Smooth muscle cell of the coronary artery (primary cell): ENCODE results near the gene PLTP. TPM values are rescaled to one million over a fixed set of nuclear protein-coding genes. Genes with fewer than 3 reads are reported as not detected.

Experiments
- total RNA-seq: library from RNA; depleted of rRNA; stranded (reverse); fragments of >200 nt; gene quantifications from 2 replicates; pipeline ENCODE4 v1.2.3, GENCODE V29; 2014; ENCODE audit warnings: low replicate concordance

Gene PLTP
- 21.9 and 59.8 TPM in 2 replicates for total RNA-seq

GRCh38 chr20:45911486-45912343, at the start of gene PLTP:
TSS of gene PLTP (minus strand) at chr20:45912155. CDS start at chr20:45911452, 703 bp downstream.

GRCh38 chr20:45934586-45935415, 22.8 kb upstream of the PLTP start, which contains the start of gene PCIF1:
TSS of gene PCIF1 (plus strand) at chr20:45934683. CDS start at chr20:45939000, 4,317 bp downstream.

GRCh38 chr20:45890985-45891983, 20.7 kb downstream of the PLTP start, which contains the start of the genes CTSA and NEURL2:
TSS of gene CTSA (plus strand) at chr20:45891335. CDS start at chr20:45891569, 234 bp downstream.
TSS of gene NEURL2 (minus strand) at chr20:45891208. CDS start at chr20:45890991, 217 bp downstream.

GRCh38 chr20:45887346-45887715, 24.6 kb downstream of the PLTP start, which contains the start of gene SPATA25:
TSS of gene SPATA25 (minus strand) at chr20:45887622. CDS start at chr20:45887590, 32 bp downstream.

GRCh38 chr20:45880988-45881788, 30.8 kb downstream of the PLTP start, which contains the start of gene ZSWIM1:
TSS of gene ZSWIM1 (plus strand) at chr20:45881227. CDS start at chr20:45882593, 1,366 bp downstream.

GRCh38 chr20:45857114-45857881, 54.7 kb downstream of the PLTP start, which contains the start of the genes ACOT8 and ZSWIM3:
TSS of gene ACOT8 (minus strand) at chr20:45857392. CDS start at chr20:45857315, 77 bp downstream.
TSS of gene ZSWIM3 (plus strand) at chr20:45857614. CDS start at chr20:45857826, 212 bp downstream.

Other genes with a start within 250 kb of the PLTP start
- gene WFDC11, start 241.9 kb downstream of the PLTP start, total RNA-seq = not detected in 2 replicates
- not detected in 2 replicates for gene WFDC13, start 210.1 kb downstream of the PLTP start, total RNA-seq
- gene WFDC10B, start 207.1 kb downstream of the PLTP start, total RNA-seq = not detected in 2 replicates
- gene SPINT4, start 189.8 kb downstream of the PLTP start, total RNA-seq = not detected in 2 replicates
- gene WFDC3, start 120.3 kb downstream of the PLTP start, total RNA-seq = not detected in 2 replicates
- 13.3 and 16.0 TPM in 2 replicates for gene DNTTIP1, start 120.2 kb downstream of the PLTP start, total RNA-seq
- 1.6 and 7.7 TPM in 2 replicates for gene UBE2C, start 99.5 kb downstream of the PLTP start, total RNA-seq
- 0.15 and 13.1 TPM in 2 replicates for gene TNNC2, start 84.8 kb downstream of the PLTP start, total RNA-seq
- 27.1 and 64.9 TPM in 2 replicates for gene SNX21, start 78.4 kb downstream of the PLTP start, total RNA-seq
- gene ACOT8, start 54.8 kb downstream of the PLTP start, total RNA-seq = 33.2 and 35.2 TPM in 2 replicates
- gene ZSWIM3, start 54.5 kb downstream of the PLTP start, total RNA-seq = 5.9 and 6.7 TPM in 2 replicates
- 2.9 and 3.5 TPM in 2 replicates for gene ZSWIM1, start 30.9 kb downstream of the PLTP start, total RNA-seq
- 0.12 and 0.60 TPM in 2 replicates for gene SPATA25, start 24.5 kb downstream of the PLTP start, total RNA-seq
- gene NEURL2, start 20.9 kb downstream of the PLTP start, total RNA-seq = 2.0 and 3.5 TPM in 2 replicates
- 58.2 and 124 TPM in 2 replicates for gene CTSA, start 20.8 kb downstream of the PLTP start, total RNA-seq
- gene PCIF1, start 22.5 kb upstream of the PLTP start, total RNA-seq = 4.9 and 7.0 TPM in 2 replicates
- 8.5 and 11.5 TPM in 2 replicates for gene ZNF335, start 60.0 kb upstream of the PLTP start, total RNA-seq
- gene MMP9, start 96.8 kb upstream of the PLTP start, total RNA-seq = not detected in 2 replicates
- under 0.01 TPM in 1 of 2 replicates, not detected in the other for gene SLC12A5, start 117.1 kb upstream of the PLTP start, total RNA-seq
- gene NCOA5, start 177.8 kb upstream of the PLTP start, total RNA-seq = 6.3 and 6.8 TPM in 2 replicates
- gene CD40, start 206.2 kb upstream of the PLTP start, total RNA-seq = 1.9 and 7.8 TPM in 2 replicates